AML-193 (cell line): ENCODE results near the gene SLC39A13.

ENCODE experiments used
- DNase-seq, 2 experiments: peaks; one replicate each; lab custom pipeline; 2025; lab: John Stamatoyannopoulos, UW

Gene SLC39A13

DNA sequence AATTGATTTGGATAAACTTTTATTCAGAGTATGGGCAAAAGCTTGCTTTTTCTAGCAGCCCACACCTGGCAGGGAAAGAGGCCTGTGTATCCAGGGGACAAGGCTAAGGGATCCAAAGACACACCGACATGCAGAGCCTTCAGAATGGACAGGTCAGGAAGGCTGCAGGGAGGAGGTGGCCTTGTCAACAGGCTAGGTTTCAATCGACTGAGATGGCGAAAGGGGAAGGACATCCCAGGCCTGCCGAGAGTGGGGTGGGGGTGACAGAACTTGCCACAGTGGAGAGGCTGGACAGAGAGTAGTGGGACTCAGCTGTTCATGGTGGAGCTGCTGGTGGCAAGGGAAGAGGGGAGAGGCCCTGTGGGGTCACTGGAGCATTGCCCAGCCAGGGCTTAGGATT lies 5.3 kb upstream of the SLC39A13 start:
- DNase-seq, result no peak

DNA sequence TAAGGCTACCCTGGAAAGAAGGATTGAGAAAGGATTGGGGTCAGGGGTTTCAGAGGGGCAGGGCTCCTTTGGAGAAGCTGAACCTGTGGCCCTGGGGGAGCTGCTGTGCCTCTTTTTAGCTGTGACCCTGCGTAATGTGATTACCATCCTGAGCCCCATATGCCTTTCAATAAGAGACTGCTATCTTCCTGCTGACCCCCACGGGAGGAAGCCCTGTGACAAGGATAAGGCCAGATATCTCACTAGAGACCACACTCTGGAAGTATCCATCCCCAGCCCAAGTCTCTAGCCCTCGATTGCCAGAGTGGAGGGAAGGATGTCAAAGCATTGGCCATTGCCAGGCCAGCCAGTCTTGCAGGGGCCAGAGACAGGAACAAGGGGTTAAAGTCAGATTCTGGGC lies 4.8 kb upstream of the SLC39A13 start:
- no peak for DNase-seq

GRCh38 chr11:47406896-47407745 lies 1.3 kb upstream of the SLC39A13 start:
- DNase-seq, result no peak

GRCh38 chr11:47408598-47409439 lies 429 bp downstream of the SLC39A13 start:
- no peak for DNase-seq

GRCh38 chr11:47409440-47410369 lies 1.3 kb downstream of the SLC39A13 start:
- DNase-seq, result no peak

DNA sequence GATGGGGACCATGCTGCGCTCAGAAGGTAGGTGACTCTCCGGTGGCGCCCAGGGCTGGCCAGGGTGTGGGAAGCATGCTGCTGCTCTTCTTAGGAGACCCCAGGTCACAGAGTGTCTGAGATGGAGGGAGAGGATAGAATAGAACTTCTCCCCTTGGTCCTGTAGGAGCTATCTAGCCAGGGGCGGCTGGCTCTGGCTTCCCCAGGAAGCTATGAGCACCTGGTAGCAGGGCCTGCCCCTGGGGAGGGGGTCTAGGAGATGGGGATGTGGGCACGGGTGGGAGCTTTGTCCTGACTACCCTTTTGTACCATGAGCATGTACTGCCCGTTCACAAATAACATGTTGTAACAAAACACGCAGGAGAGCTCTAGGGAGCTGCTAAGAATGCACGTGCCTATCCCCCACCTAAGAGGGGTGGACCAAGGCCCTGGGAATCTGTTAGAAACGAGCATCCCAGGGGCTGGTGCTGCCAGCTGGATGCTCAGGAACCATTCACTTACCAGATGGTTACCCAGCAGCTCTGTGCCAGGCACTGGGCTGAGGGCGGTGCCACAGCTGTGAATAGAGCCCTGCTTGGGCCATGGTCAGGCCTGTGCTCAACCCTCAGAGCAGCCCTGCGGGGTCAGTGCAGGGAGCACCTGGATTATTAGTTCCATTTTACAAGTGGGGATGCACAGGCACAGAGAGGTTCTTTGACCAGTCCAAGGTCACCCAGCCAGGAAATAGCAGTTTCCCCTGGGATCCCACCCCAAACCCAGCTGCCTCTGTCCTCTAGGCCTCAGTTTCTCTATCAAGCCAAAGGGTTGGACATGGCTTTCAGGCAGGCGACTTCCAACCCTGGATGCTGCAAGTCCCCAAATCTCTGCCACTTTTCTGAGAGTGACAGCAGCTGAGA lies 2.2 kb downstream of the SLC39A13 start:
- no peak for DNase-seq

- DNase-seq, result peak; percentile 28 to 43
These were observed 3.7 kb downstream of the SLC39A13 start for GRCh38 chr11:47411884-47412746.

DNA sequence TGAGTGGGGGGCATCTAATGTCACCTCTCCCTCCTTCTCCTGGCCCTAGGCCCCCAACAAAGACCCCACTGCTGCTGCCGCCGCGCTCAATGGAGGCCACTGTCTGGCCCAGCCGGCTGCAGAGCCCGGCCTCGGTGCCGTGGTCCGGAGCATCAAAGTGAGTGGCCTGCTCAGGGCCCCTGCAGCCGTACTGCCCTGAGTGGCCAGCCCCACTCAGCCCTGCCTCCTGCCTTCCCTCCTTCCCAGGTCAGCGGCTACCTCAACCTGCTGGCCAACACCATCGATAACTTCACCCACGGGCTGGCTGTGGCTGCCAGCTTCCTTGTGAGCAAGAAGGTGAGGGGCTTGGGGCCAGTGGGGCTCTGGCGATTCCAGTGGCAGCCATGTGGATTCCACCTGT lies 5.0 kb downstream of the SLC39A13 start:
- DNase-seq, result no peak

DNA sequence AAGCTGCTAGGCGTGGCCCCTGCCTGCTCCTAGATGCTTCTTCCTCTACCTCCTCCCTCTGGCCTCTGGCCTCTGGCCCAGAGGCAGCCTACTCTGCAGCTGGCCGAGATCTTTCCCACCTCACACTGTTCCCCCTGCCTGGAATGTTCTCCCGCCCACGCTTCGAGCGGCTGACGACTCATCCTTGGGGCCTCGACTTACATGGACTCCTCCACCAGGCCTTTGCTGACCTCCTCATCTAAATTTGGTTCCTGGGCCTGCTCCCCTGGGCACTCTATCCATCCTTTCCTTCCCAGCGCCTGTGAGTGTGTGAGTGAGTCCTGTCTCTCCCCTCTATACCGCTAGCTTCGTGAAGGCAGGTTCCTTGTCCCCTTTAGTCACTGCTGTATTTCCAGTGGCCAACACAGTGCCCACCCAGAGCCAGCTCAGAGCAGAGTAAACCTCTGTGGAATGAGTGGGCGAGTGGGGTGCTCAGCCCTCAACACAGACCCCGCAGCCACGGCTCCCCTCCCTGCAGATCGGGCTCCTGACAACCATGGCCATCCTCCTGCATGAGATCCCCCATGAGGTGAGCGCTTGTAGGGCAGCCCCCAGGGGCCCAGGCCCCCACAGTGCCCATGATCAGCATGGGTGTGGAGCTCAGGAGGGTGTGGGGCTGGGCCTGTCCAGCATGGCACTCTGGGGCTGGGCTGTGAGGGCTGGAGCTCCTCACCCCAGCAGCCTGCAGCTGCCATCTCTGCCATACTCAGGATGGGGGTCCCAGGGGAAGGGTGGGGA lies 5.7 kb downstream of the SLC39A13 start:
- no peak for DNase-seq

GRCh38 chr11:47414685-47415070 lies 6.3 kb downstream of the SLC39A13 start:
- DNase-seq, result no peak

GRCh38 chr11:47415091-47415854 lies 6.9 kb downstream of the SLC39A13 start:
- no peak for DNase-seq

DNA sequence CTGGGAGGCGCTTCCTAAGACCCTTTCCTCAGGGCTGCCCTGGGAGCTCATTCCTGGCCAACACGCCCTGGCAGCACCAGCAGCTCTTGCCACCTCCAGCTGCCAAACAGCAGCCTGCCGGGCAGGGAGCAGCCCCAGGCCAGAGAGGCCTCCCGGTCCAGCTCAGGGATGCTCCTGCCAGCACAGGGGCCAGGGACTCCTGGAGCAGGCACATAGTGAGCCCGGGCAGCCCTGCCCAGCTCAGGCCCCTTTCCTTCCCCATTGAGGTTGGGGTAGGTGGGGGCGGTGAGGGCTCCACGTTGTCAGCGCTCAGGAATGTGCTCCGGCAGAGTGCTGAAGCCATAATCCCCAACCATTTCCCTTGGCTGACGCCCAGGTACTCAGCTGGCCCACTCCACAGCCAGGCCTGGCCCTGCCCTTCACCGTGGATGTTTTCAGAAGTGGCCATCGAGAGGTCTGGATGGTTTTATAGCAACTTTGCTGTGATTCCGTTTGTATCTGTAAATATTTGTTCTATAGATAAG lies 7.6 kb downstream of the SLC39A13 start:
- DNase-seq, result no peak

GRCh38 chr11:47417712-47418111 lies 9.3 kb downstream of the SLC39A13 start:
- DNase-seq, result no peak

GRCh38 chr11:47418454-47419259 lies 10.3 kb downstream of the SLC39A13 start:
- no peak for DNase-seq

- no peak for DNase-seq
These were observed 17.2 kb downstream of the SLC39A13 start for GRCh38 chr11:47425611-47426010.

DNA sequence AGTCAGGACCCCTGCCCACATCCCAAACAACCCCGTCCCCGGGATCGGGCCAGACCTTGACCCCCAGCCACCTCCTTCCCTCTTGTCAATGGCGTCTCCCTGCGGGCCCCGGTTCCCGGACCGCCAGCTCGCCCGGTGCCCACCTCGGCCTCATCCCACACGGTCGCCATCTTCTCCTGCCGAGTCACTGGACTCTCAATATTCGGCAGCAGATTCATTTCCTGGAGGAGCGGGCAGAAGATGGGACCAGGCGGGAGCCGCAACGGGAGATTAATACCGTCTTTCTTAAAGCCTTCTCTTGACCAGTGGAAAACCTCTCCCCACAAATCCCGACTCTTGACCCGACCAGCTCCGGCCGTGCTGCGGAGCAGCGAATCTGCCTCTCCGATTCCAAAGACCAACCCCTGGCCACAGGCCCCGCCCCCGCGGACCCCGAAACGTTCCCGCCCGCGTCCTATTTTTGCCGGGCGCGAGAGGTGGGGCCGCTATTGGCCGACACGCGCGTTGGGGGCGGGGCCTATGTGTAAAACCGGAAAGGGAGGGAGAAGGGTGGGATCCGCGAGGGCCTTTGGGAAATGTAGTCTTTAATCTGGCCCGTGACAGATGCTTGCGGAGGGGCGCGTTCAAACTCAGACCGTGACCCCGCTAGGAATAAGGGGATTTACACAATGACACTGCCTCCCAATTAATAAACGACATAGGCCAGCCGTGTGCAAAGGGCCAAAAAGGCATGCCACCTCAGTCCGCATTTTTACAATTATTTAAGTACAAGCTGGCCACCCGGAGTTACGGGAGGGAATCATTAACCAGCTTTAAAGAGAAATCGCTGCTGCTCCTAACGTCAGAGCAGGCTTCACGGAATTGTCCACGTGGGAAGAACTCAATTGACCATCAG lies 17.9 kb downstream of the SLC39A13 start, which contains the start of gene PSMC3:
Gene PSMC3, minus strand, starts transcription at position 378 of the 895 bp plus-strand sequence. Its CDS starts 160 bp downstream, at position 218.
- DNase-seq, result peak; percentile 90 to 91
